ENCODE measurements around the gene RTKN. TPM values are rescaled to one million over a fixed set of nuclear protein-coding genes. Genes with fewer than 3 reads are reported as not detected.

RTKN gene
- total and polyA plus RNA-seq, 2 of the 13 experiments (the other 11 are each of a cell fraction or from before 2014, with no cell fraction given), result 159 to 166 TPM

GRCh38 chr2:74454654-74455511, 13.1 kb upstream of the RTKN start, which contains the start of gene INO80B (continued):
- peak; percentile 84; the same call in 1 of the 2 replicates for TF ChIP-seq ZNF230 (CRISPR knock-in tag; IDR thresholded peaks at IDR 0.05)
- 0 out of 2 replicates have a peak, but pooled peaks have one; percentile 71 for TF ChIP-seq ZNF563 (CRISPR knock-in tag; IDR thresholded peaks at IDR 0.05)
- TF ChIP-seq HBP1 (CRISPR knock-in tag; IDR thresholded peaks at IDR 0.05; ENCODE audit: low read depth), result peak; percentile 98
- peak; percentile 91 for TF ChIP-seq KMT2B (CRISPR knock-in tag; IDR thresholded peaks at IDR 0.05)
- no peak for TF ChIP-seq CENPT (CRISPR knock-in tag; IDR thresholded peaks at IDR 0.05; ENCODE audit: low read depth)
- TF ChIP-seq TBP (CRISPR knock-in tag; IDR thresholded peaks at IDR 0.05), result no peak
- TF ChIP-seq LRRFIP1 (CRISPR knock-in tag; conservative IDR thresholded peaks at IDR 0.05), result no peak
- peak; percentile 80 for TF ChIP-seq ZNF280B (CRISPR knock-in tag; IDR thresholded peaks at IDR 0.05; ENCODE audit: borderline replicate concordance)
- no peak for TF ChIP-seq ZNF383 (CRISPR knock-in tag; IDR thresholded peaks at IDR 0.05; ENCODE audit: borderline replicate concordance)
- no peak for TF ChIP-seq NR2F6 (IDR thresholded peaks at IDR 0.05)
- TF ChIP-seq NR2F6 (CRISPR knock-in tag; IDR thresholded peaks at IDR 0.05), result peak; percentile 78
- TF ChIP-seq JUND (CRISPR knock-in tag; IDR thresholded peaks at IDR 0.05), result peak; percentile 87
- peak; percentile 83; the same call in 1 of the 2 replicates for TF ChIP-seq NCOR1 (IDR thresholded peaks at IDR 0.05; ENCODE audit: borderline replicate concordance, low read length)
- peak; percentile 53; the same call in 1 of the 2 replicates for TF ChIP-seq BHLHE40 (IDR thresholded peaks at IDR 0.05; ENCODE audit: low read length)
- peak; percentile 81 for TF ChIP-seq MLX (CRISPR knock-in tag; IDR thresholded peaks at IDR 0.05)
- TF ChIP-seq PBX3 (CRISPR knock-in tag; IDR thresholded peaks at IDR 0.05; ENCODE audit: borderline replicate concordance), result no peak
- 0 out of 2 replicates have a peak, but pooled peaks have one; percentile 81 for TF ChIP-seq IRF1 (CRISPR knock-in tag; IDR thresholded peaks at IDR 0.05; ENCODE audit: low read depth)
- TF ChIP-seq ELF4 (CRISPR knock-in tag; IDR thresholded peaks at IDR 0.05; ENCODE audit: borderline replicate concordance), result peak; percentile 96
- no peak for TF ChIP-seq ZNF530 (CRISPR knock-in tag; IDR thresholded peaks at IDR 0.05; ENCODE audit: low read depth)
- TF ChIP-seq DBP (CRISPR knock-in tag; IDR thresholded peaks at IDR 0.05; ENCODE audit: not compliant biosample characterization), result no peak
